ENCODE results near the gene CSNK2A1.
A peak's percentile ranks its signal among the peaks of the same experiment; 100 is the strongest.

Gene CSNK2A1

GRCh38 chr20:543369-544152, at the start of gene CSNK2A1:
CSNK2A1 (minus strand) TSS chr20:543790; CDS start chr20:508551, 35,239 bp downstream.
- Histone ChIP-seq H3K27me3 (ENCODE audit: insufficient read depth, poor library complexity, severe bottlenecking) (no peaks in the 10 kb centered on the region), H3K27ac (ENCODE audit: poor library complexity, severe bottlenecking) (peak within 1 kb of the TSS; percentile 56), H3K4me1 (ENCODE audit: insufficient read depth, poor library complexity, severe bottlenecking) (peaks cover 5% of the 10 kb centered on the region), H3K36me3 (ENCODE audit: low read depth) (peaks cover 27% of the 10 kb centered on the region), H3K9me3 (ENCODE audit: severe bottlenecking) (no peaks in the 10 kb centered on the region), H3K4me3 (ENCODE audit: severe bottlenecking) (peak within 1 kb of the TSS; percentile 93)
- ATAC-seq (ENCODE audit: low read depth) (peak; percentile 98), DNase-seq (ENCODE audit: low spot score) (peak; percentile 91)
- TF ChIP-seq CTCF (IDR thresholded peaks at IDR 0.05; ENCODE audit: poor library complexity, severe bottlenecking) = no peak

GRCh38 chr20:592506-592905, 48.9 kb upstream of the CSNK2A1 start:
- no peak for TF ChIP-seq CTCF (IDR thresholded peaks at IDR 0.05; ENCODE audit: poor library complexity, severe bottlenecking)
- no peak overlapping the region for H3K4me3 ChIP-seq (ENCODE audit: severe bottlenecking)
- H3K9me3 ChIP-seq (ENCODE audit: severe bottlenecking) = no peaks in the 10 kb centered on the region
- DNase-seq (ENCODE audit: low spot score) (no peak), ATAC-seq (ENCODE audit: low read depth) (no peak)
- no peaks in the 10 kb centered on the region for H3K4me1 ChIP-seq (ENCODE audit: insufficient read depth, poor library complexity, severe bottlenecking)
- H3K27ac ChIP-seq (ENCODE audit: poor library complexity, severe bottlenecking) = no peak overlapping the region
- H3K36me3 ChIP-seq (ENCODE audit: low read depth) = no peaks in the 10 kb centered on the region
- peaks cover 2% of the 10 kb centered on the region for H3K27me3 ChIP-seq (ENCODE audit: insufficient read depth, poor library complexity, severe bottlenecking)

GRCh38 chr20:591941-592340, 48.4 kb upstream of the CSNK2A1 start:
- no peaks in the 10 kb centered on the region for H3K4me1 ChIP-seq (ENCODE audit: insufficient read depth, poor library complexity, severe bottlenecking)
- no peaks in the 10 kb centered on the region for H3K9me3 ChIP-seq (ENCODE audit: severe bottlenecking)
- H3K4me3 ChIP-seq (ENCODE audit: severe bottlenecking) = no peak overlapping the region
- TF ChIP-seq CTCF (IDR thresholded peaks at IDR 0.05; ENCODE audit: poor library complexity, severe bottlenecking) = no peak
- H3K27ac ChIP-seq (ENCODE audit: poor library complexity, severe bottlenecking) = no peak overlapping the region
- ATAC-seq (ENCODE audit: low read depth) (no peak), DNase-seq (ENCODE audit: low spot score) (no peak)
- H3K36me3 ChIP-seq (ENCODE audit: low read depth) = no peaks in the 10 kb centered on the region
- H3K27me3 ChIP-seq (ENCODE audit: insufficient read depth, poor library complexity, severe bottlenecking) = peaks cover 2% of the 10 kb centered on the region

DNA sequence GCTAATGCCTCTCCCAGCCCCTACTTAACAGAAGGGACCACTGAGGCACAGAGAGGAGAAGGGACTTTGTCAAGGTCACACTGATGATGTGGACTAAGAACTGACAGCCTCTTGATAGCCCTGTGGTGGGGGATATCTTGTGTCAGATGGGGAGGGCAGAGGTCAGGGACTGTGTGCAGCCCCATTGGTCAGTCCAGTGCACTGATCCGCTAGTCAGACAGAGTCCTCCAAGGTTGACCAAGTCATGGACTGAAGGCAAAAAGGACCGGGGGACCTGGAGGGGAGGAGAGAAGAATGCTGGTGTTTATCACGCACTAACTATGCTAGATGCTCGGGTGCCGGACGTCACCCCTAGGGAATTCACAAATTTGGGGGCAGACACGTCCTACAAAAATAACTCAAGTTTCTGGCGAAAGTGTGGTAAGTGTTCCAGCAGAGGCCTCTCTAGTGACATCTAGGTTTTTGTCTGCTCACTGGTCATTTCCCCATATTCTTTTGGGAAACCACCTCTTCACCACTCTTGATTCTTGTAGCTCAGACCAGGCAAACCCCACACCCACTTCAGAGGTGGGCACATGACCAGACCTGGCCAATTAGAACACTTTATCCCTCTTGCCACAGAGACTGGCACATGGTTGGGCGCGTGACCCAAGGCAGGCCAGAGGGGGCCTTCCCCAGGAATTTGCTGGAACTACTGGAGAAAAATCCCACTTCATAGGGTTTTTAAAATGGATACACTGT, 45.5 kb upstream of the CSNK2A1 start:
- H3K4me3 ChIP-seq (ENCODE audit: severe bottlenecking) = no peak overlapping the region
- H3K27me3 ChIP-seq (ENCODE audit: insufficient read depth, poor library complexity, severe bottlenecking) = peaks cover 2% of the 10 kb centered on the region
- DNase-seq (ENCODE audit: low spot score) (no peak), ATAC-seq (ENCODE audit: low read depth) (no peak)
- no peak for TF ChIP-seq CTCF (IDR thresholded peaks at IDR 0.05; ENCODE audit: poor library complexity, severe bottlenecking)
- H3K4me1 ChIP-seq (ENCODE audit: insufficient read depth, poor library complexity, severe bottlenecking) = no peaks in the 10 kb centered on the region
- H3K9me3 ChIP-seq (ENCODE audit: severe bottlenecking) = no peaks in the 10 kb centered on the region
- no peak overlapping the region for H3K27ac ChIP-seq (ENCODE audit: poor library complexity, severe bottlenecking)
- no peaks in the 10 kb centered on the region for H3K36me3 ChIP-seq (ENCODE audit: low read depth)
